PFSK-1 (cell line): ENCODE results near the gene UHMK1.

ENCODE experiments used
- POLR2AphosphoS5 ChIP-seq: IDR thresholded peaks from 2 replicates; pipeline ENCODE4 v1.6.1; 2012; ENCODE audit warnings: low read depth, mild to moderate bottlenecking, control low read depth, low read length, moderate library complexity
- SIN3A ChIP-seq: IDR thresholded peaks from 2 replicates; pipeline ENCODE4 v1.6.1; 2012; ENCODE audit warnings: mild to moderate bottlenecking, low read length, moderate library complexity, borderline replicate concordance; ENCODE audit not compliant: insufficient read depth

GRCh38 chr1:162497723-162498495, at the start of gene UHMK1:
- TF ChIP-seq POLR2AphosphoS5 (peak; percentile 86), SIN3A (0 out of 2 replicates have a peak, but pooled peaks have one; percentile 1)
